Measurements from ENCODE around the gene LCORL.

GRCh38 chr4:17920681-17921080, 100.9 kb downstream of the LCORL start:
- TF ChIP-seq CTCF (IDR thresholded peaks at IDR 0.05) (no peak), POLR2A (IDR thresholded peaks at IDR 0.05) (no peak)

Measured in Peyer's patch (tissue), 4 donors.